ENCODE measurements around the gene STK39.

The STK39 gene

GRCh38 chr2:168224346-168224745 lies 23.0 kb downstream of the STK39 start:
- H3K4me3 ChIP-seq (ENCODE audit: low read depth in 1 of 2, low read length in 1 of 2): no peak overlapping the region
- H3K4me1 ChIP-seq (ENCODE audit: control insufficient read depth in 1 of 2, insufficient read depth in 1 of 2, low read depth in 1 of 2, low read length in 1 of 2): peaks cover 8 to 11% of the 10 kb centered on the region in 2 experiments
- no peak overlapping the region for H3K27ac ChIP-seq
- no peaks in the 10 kb centered on the region for H3K9me3 ChIP-seq
- no peaks in the 10 kb centered on the region for H3K27me3 ChIP-seq
- no peaks in the 10 kb centered on the region for H3K36me3 ChIP-seq
- TF ChIP-seq, protein P1, sequence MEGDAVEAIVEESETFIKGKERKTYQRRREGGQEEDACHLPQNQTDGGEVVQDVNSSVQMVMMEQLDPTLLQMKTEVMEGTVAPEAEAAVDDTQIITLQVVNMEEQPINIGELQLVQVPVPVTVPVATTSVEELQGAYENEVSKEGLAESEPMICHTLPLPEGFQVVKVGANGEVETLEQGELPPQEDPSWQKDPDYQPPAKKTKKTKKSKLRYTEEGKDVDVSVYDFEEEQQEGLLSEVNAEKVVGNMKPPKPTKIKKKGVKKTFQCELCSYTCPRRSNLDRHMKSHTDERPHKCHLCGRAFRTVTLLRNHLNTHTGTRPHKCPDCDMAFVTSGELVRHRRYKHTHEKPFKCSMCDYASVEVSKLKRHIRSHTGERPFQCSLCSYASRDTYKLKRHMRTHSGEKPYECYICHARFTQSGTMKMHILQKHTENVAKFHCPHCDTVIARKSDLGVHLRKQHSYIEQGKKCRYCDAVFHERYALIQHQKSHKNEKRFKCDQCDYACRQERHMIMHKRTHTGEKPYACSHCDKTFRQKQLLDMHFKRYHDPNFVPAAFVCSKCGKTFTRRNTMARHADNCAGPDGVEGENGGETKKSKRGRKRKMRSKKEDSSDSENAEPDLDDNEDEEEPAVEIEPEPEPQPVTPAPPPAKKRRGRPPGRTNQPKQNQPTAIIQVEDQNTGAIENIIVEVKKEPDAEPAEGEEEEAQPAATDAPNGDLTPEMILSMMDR (IDR thresholded peaks at IDR 0.05): no peak

DNA sequence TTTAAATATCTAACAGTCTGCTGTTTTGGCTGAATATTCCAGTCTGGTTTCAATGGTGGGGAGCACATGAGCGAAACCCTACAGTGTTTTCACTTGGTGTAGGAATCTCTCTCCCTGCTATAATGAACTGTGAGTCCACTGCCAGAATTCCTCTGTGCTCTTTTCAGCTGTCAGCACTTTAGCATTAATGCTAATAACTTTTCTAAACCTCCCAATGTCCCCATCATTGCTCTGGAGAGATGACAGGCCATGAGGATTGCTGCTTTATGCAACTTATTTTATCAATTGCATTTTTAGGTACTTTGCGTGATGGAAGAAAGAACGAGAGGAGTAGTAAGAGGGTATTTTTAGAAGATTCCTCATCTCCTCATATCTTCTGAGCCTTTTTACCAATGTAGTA lies 25.3 kb downstream of the STK39 start:
- H3K4me3 ChIP-seq (ENCODE audit: low read depth in 1 of 2, low read length in 1 of 2): no peak overlapping the region
- peaks cover 8 to 11% of the 10 kb centered on the region in 2 experiments for H3K4me1 ChIP-seq (ENCODE audit: control insufficient read depth in 1 of 2, insufficient read depth in 1 of 2, low read depth in 1 of 2, low read length in 1 of 2)
- no peaks in the 10 kb centered on the region for H3K27me3 ChIP-seq
- no peaks in the 10 kb centered on the region for H3K9me3 ChIP-seq
- no peak overlapping the region for H3K27ac ChIP-seq
- TF ChIP-seq, protein P1 (IDR thresholded peaks at IDR 0.05): no peak
- no peaks in the 10 kb centered on the region for H3K36me3 ChIP-seq

- Histone ChIP-seq H3K9me3 (no peaks in the 10 kb centered on the region), H3K4me3 (ENCODE audit: low read depth in 1 of 2, low read length in 1 of 2) (no peak overlapping the region), H3K4me1 (ENCODE audit: control insufficient read depth in 1 of 2, insufficient read depth in 1 of 2, low read depth in 1 of 2, low read length in 1 of 2) (peaks cover 8 to 11% of the 10 kb centered on the region in 2 experiments), H3K27me3 (no peaks in the 10 kb centered on the region), H3K36me3 (no peaks in the 10 kb centered on the region), H3K27ac (no peak overlapping the region)
- TF ChIP-seq, protein P1 (IDR thresholded peaks at IDR 0.05): no peak
These were observed 26.2 kb downstream of the STK39 start for GRCh38 chr2:168220965-168221819.

DNA sequence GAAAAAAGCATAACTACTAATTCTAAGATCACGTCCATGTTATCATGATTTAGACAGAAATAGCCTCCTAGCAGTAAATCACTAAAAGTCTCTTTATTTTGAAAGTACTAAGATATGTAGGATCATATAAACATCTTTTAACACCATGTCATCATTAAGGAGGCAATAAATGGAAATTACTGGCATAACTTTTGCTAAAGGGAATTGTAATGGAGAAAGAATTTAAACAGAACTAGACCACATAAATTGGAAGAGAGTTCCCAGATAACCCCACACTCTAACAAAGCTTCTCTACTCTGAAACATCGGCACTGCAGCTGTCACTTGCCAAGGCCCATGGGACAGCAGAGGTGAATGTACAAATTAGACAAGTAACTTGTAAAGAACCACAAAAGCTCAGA lies 29.5 kb downstream of the STK39 start:
- peaks cover 1 to 3% of the 10 kb centered on the region in 2 experiments for H3K4me1 ChIP-seq (ENCODE audit: control insufficient read depth in 1 of 2, insufficient read depth in 1 of 2, low read depth in 1 of 2, low read length in 1 of 2)
- TF ChIP-seq, protein P1 (IDR thresholded peaks at IDR 0.05): no peak
- H3K27ac ChIP-seq: no peak overlapping the region
- H3K36me3 ChIP-seq: no peaks in the 10 kb centered on the region
- no peaks in the 10 kb centered on the region for H3K27me3 ChIP-seq
- no peaks in the 10 kb centered on the region for H3K9me3 ChIP-seq
- no peak overlapping the region for H3K4me3 ChIP-seq (ENCODE audit: low read depth in 1 of 2, low read length in 1 of 2)

GRCh38 chr2:168216351-168217005 lies 30.9 kb downstream of the STK39 start:
- no peaks in the 10 kb centered on the region for H3K36me3 ChIP-seq
- peaks cover 10 to 12% of the 10 kb centered on the region in 2 experiments for H3K4me1 ChIP-seq (ENCODE audit: control insufficient read depth in 1 of 2, insufficient read depth in 1 of 2, low read depth in 1 of 2, low read length in 1 of 2)
- no peaks in the 10 kb centered on the region for H3K9me3 ChIP-seq
- H3K4me3 ChIP-seq (ENCODE audit: low read depth in 1 of 2, low read length in 1 of 2): no peak overlapping the region
- TF ChIP-seq, protein P1 (IDR thresholded peaks at IDR 0.05): no peak
- H3K27me3 ChIP-seq: no peaks in the 10 kb centered on the region
- H3K27ac ChIP-seq: no peak overlapping the region

All from neutrophil (primary cell).